Measurements from ENCODE around the gene CIITA. TPM values are rescaled to one million over a fixed set of nuclear protein-coding genes. Genes with fewer than 3 reads are reported as not detected.

The CIITA gene
- total RNA-seq, 1 experiment from 2014 or later, result not detected

DNA sequence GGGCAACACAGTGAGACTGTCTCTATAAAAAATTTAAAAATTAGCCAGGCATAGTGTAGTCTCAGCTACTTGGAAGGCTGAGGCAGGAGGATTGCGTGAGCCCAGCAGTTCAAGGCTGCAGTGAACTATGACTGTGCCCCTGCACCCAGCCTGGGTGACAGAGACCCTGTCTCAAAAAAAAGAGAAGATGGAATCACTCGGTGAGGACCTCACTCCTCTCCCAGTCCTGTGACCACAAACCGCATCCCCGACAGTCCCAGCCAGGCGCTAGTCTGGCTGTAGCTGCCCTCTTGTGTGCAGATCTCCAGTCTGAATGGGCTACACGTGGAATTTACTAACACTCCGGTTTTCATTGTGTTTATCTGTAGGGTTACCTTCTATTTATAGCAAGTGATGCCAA, 54.1 kb downstream of the CIITA start:
- Histone ChIP-seq H3K4ac (ENCODE audit: low read depth, low read length) (no peak overlapping the region), H4K20me1 (ENCODE audit: control insufficient read depth, insufficient read depth, insufficient read length) (no peaks in the 10 kb centered on the region), H2BK120ac (ENCODE audit: low read depth, low read length, poor library complexity, severe bottlenecking) (no peak overlapping the region), H3K56ac (ENCODE audit: insufficient read length, low read depth, low read length) (no peak overlapping the region), H3K27ac (ENCODE audit: insufficient read length, low read depth, low read length) (no peak overlapping the region), H3K14ac (ENCODE audit: insufficient read depth, low read length) (no peak overlapping the region), H4K5ac (ENCODE audit: insufficient read length, low read depth, low read length) (no peak overlapping the region), H2BK5ac (ENCODE audit: insufficient read length, low read length) (no peak overlapping the region), H3K79me2 (ENCODE audit: insufficient read depth, low read length) (no peaks in the 10 kb centered on the region), H3K18ac (ENCODE audit: insufficient read length, low read depth, low read length) (no peak overlapping the region), H3K9me3 (ENCODE audit: control insufficient read depth, low read depth, low read length) (no peaks in the 10 kb centered on the region), H4K91ac (ENCODE audit: insufficient read length, low read depth, low read length) (no peak overlapping the region), H2BK15ac (ENCODE audit: low read depth, low read length) (no peak overlapping the region), H3K9ac (ENCODE audit: extremely low read depth, insufficient read length, low read length) (no peak overlapping the region), H2BK20ac (ENCODE audit: low read depth, low read length, poor library complexity, severe bottlenecking) (no peak overlapping the region), H2BK12ac (ENCODE audit: insufficient read length, low read depth, low read length) (no peak overlapping the region), H3K27me3 (ENCODE audit: insufficient read depth, low read length) (no peaks in the 10 kb centered on the region), H3K4me2 (ENCODE audit: insufficient read depth, insufficient read length, low read length) (no peak overlapping the region), H2AFZ (ENCODE audit: low read length) (no peak overlapping the region), H3K23me2 (ENCODE audit: insufficient read length, low read depth, low read length, poor library complexity, severe bottlenecking) (no peaks in the 10 kb centered on the region), H3K79me1 (ENCODE audit: insufficient read depth, low read depth, low read length, poor library complexity, severe bottlenecking) (no peaks in the 10 kb centered on the region), H3K23ac (ENCODE audit: insufficient read length, low read depth, low read length) (no peak overlapping the region), H2AK5ac (ENCODE audit: insufficient read length, low read length) (no peak overlapping the region), H3K4me1 (ENCODE audit: insufficient read depth, low read length) (no peaks in the 10 kb centered on the region), H4K8ac (replicated peaks; ENCODE audit: insufficient read length, low read depth, low read length) (no peak overlapping the region), H3T11ph (ENCODE audit: low read length) (no peak overlapping the region)
- H3K27me3 Mint-ChIP-seq (ENCODE audit: low read depth), result no peaks in the 10 kb centered on the region
- DNase-seq, result no peak
- H3K27ac Mint-ChIP-seq, result no peak overlapping the region; a peak in 2 of 7 replicates
- no peak overlapping the region for H3K4me3 Mint-ChIP-seq
- TF ChIP-seq, protein P1, sequence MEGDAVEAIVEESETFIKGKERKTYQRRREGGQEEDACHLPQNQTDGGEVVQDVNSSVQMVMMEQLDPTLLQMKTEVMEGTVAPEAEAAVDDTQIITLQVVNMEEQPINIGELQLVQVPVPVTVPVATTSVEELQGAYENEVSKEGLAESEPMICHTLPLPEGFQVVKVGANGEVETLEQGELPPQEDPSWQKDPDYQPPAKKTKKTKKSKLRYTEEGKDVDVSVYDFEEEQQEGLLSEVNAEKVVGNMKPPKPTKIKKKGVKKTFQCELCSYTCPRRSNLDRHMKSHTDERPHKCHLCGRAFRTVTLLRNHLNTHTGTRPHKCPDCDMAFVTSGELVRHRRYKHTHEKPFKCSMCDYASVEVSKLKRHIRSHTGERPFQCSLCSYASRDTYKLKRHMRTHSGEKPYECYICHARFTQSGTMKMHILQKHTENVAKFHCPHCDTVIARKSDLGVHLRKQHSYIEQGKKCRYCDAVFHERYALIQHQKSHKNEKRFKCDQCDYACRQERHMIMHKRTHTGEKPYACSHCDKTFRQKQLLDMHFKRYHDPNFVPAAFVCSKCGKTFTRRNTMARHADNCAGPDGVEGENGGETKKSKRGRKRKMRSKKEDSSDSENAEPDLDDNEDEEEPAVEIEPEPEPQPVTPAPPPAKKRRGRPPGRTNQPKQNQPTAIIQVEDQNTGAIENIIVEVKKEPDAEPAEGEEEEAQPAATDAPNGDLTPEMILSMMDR (conservative IDR thresholded peaks at IDR 0.05), result no peak
- H3K9me3 Mint-ChIP-seq, result no peaks in the 10 kb centered on the region
- H3K4me1 Mint-ChIP-seq, result no peaks in the 10 kb centered on the region
- peaks cover 8 to 26% (median 20%) of the 10 kb centered on the region in 3 experiments for H3K36me3 Mint-ChIP-seq (ENCODE audit: insufficient read depth in 1 of 3, low read depth in 3 of 3)
- no CpG with 5 or more reads among the region's 7 CpGs for WGBS (ENCODE audit: extremely low coverage, insufficient read length, low lambda C conversion rate)
